ENCODE results near the gene AMFR. TPM values are rescaled to one million over a fixed set of nuclear protein-coding genes. Genes with fewer than 3 reads are reported as not detected.

Gene AMFR
- polyA plus RNA-seq, 1 donor = 42.9 TPM

DNA sequence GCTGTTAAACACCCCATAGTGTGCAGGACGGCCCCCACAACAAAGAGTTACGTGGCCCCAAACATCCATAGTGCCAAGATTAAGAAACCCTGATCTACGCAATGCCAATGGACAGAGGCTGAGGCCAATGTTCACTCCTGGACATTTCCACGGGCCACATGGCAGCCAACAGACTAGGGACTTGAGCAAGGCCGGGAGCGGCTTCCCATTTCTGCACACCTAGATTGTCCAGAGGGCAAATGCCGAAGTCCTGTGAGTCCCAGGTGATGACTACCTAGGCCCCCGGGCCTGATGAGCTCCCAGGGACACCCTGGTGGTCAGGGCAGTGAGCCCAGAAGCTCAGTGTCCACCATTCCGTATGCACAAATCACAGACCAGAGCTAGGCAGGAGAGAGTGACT, 95.5 kb downstream of the AMFR start:
- no peak for DNase-seq

DNA sequence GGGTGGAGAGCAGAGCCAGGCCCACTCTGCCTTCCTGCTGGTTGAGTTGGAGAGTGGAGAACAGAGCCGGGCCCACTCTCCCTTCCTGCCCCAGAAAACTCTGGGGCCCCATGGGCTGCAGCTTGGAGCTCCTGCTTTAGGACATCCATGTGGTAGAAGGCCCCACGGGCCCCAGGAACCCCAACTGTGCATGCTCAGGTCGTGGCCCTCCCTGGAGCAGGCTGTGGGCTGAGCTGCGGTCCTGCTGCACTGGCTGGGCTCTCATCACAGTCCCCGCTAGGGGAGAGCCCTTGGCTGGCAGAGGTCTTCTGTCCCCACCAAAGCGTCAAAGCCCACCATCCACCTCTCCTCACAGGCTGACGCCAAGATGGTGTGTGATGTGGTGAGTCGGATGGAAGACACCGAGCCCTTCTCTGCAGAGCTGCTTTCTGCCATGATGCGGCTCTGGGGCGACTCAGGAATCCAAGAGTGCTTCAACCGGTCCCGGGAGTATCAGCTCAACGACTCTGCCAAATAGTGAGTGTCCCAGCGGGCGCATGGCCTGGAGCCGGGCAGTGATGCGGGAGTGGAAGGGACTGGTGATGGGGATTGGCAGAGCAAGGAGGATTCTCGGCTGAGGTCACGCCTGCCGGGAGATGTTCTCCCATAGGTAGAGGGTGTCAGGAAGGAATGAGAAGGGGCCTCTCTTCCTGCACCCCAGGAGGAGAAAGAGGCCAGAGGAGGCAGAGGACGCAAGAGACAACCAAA, 96.9 kb downstream of the AMFR start:
- DNase-seq = no peak

DNA sequence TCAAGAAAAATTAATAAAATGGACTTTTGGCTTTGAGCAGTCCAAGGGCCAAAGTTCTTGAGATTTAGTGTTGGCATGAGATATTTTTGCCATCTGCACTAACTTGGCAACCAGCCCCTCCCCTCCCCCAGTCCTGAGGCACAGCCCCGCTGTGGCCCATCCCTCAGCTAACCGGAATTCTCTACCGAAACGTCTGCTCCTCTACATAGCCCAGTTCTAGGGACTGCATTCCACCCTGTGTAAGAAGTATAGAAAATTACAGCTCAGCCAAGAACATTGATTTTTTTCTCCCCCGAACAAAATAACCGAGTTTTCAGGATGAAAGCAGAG, 97.5 kb downstream of the AMFR start:
- no peak for DNase-seq

DNA sequence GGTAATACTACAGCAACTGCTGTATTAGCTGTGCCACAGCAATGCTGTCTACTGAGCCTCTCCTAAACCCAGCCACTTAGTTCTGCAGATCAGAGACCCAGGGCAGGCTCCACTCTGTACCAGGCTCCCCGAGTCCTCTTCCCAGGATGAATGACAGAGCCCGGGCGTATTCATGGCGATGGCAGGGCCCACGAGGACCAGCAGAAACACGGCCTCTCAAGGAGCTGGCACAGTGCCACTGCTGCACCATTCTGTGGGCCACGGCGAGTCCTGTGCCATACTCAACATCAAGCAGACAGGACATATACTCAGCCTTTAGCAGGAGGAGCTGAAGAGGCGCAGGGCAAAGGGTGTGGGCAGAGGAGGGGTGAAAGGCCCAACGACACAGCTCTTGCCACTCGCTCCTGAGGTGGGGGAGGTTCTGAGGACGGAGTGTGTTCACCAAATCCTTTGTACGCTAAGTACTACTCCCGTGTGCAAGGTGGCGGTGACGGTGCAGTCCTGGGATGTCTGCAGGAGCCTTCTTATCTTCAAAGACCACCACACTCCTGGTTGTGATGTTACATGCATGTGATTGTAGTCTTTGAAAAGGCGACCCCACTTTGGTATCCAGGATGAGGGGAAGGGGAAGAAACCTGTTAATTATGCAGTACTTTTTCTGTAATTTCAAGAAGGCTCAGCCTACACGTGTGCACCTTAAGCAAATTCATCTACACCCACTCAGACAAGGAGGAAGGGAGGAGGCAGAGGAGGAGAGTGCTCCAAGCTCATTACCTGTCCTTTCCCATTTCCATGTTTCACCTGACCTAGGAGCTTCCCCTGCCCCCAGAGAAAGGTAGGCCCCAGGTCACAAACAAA, 98.0 kb downstream of the AMFR start:
- no peak for DNase-seq

DNA sequence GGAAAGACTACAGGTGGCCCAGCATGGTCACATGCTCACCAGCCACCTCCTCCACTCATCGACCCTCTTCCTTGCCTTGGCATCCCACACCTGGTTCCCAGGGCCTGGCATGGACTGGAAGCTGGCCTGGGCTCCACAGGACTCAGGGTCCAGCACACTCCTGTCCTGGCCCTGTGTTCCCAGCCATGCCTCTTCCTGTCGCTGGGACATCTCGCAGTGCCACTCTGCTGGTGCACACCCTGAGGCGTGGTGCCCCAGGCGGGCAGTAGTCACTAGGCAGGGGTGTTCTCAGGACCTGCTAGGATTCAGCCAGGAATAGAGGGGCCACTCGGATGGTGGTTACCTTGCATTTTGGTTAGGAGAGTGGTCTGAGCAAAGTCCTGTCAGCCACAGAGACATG, 99.4 kb downstream of the AMFR start:
- no peak for DNase-seq

DNA sequence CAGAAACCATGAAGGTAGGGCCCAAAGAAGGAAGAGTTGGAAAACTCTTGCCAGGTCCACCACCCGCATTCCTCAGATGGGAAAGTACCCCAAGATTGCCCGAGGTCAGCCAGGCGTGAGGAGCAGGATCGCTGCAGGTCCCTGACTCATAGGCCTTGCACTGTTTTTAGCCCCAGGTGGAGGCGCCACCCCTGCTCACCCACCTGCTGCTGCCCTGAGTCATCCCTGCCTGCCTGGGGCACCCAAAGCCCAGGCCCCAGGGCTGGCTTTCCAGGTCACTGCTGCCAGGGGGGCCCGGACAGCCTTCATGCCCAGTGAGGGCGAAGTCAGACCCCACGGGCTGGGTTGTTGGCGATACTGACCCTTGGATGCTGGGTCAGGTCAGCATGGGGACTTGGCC, 100.9 kb downstream of the AMFR start:
- no peak for DNase-seq

DNA sequence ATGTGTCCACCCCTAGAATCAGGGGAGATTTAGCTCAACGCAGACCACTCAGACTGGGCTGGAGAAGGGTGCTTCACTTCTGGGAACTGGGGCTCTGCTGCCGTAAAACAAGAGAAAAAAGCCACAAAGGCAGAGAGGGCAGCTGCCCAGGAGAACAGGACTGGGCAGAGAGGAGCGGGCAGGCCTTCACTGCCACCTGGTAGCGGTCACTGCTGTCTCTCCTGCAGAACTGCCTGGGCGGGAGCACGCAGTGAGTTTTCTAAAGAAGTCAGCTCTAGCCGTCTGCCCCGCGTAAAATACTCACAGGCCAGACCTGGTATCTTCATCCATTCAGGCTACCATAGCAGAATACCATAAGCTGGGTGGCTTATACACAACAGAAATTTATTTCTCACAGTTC, 103.8 kb downstream of the AMFR start:
- no peak for DNase-seq

DNA sequence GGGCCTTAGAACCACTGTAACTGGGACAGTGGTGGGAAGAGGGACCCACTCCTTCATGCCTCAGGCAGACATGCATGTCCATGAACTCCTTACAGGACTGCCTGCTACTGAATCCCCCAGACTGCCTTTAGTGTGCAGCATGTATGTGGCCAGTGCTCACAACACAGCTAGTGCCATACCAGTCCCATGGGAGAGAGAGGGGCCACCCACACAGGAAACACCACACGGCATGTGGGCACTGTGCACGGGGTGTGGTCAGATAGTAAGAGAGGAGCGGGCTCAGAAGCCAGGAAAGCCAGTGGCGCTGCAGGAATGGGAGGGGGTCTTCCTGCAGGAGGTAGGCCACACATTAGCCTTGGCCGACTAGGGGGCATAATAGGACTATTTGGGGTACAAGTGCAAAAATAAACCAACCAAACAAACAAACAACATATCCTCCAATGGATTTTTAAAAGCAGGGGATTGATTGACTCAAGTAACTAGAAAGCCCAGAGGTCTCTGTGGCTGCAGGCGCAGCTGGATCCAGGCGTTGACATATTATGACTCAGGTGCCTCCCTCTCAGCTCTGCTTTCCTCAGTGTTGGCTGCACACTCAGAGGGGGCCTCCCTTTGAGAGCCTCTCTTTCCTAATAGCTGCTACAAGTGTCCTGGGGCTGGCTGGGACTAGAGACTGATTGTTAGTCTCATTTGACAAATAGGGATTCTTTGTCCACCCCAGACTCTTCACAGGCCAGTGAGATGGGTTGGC, 104.4 kb downstream of the AMFR start:
- DNase-seq = no peak

DNA sequence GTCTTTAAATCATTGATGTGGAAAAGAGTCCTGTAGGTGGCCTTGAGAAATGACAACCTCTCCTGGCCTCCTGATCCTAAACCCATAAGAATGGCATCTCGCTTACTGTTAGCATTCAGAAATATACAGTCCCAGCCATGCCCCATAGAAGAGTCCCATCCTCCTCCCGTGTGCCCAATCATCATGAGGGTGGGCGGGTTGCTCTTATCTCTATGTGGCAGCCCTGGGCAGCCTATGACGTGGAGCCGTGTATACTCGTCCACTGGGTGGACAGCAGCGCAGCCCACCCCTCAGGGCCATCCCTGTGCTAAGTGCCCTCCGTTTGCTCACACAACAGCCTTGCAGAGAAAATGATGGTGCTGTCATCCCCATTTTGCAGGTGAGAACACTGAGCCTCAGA, 105.3 kb downstream of the AMFR start:
- DNase-seq = no peak

DNA sequence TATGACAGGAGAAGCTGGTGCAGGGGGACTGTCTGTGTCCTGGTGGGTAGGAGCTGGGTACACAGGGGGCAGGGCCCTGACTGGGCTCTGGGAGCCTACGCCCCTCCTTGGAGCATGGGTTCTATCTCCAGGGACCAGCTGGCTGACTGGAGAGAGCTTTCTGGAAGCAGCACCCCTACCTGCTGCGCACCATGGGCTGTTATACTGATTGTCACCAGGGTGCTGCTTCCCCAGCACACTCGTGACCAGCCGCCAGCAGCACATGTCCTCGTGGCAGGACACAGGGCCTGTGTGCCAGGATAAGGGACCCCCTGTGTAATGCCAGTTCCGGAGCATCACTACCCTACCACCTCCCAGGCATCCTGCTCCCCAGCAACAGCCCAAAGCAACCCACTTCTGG, 106.0 kb downstream of the AMFR start:
- DNase-seq = no peak

DNA sequence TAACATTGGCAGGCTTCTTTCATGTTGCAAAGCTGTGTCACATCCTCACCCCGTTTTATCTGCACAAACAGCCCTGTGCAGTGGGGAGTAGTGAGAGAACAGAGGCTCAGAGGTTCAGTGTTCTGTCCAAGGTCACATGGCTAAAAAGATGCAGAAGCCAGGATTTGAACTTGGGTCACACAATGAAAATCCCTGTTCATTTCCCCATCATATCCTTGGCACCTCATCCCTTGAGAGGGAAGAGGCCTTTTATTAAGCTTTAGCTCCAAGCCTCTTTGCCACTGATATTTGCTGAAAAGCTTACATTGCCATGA, 106.6 kb downstream of the AMFR start:
- no peak for DNase-seq

DNA sequence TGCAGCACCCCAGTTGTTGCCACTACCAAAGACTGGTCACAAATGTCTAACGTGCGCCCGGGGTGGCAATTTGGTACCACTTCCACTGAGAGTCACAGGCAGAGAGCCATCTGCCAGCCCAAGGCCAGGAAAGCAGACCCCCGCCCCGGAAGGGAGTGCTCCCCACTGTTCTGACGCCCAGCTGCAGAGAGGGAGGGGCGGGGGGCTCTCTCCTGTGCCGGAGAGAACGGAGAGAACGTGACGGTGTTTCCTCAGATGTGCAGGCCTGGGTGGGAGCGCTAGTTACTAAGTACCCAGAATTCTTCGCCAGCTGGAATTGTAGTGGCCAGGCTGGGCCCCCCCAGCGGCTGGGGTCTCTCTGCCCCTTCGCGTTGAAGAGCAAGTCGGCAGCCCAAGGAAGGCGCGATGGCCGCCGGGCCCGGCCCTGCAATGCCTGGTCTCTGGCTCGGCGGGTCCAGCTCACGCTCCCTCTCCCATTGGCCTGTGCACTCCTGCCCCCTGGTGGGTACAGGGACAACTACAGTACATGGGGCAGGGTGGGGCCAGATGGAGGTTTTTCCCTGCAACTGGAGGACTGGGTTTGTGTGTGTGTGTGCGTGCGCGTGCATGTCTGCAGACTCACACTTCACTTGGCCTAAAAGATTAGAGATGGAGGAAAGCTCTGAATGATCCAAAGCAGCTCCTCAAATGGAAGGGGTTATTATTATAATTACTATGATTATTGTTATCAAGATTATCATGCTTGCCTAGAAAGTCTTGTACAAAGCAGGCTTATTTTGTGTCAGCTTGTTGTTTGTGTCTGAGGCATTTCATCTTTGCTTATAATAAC, 107.1 kb downstream of the AMFR start:
- DNase-seq = peak; percentile 81

DNA sequence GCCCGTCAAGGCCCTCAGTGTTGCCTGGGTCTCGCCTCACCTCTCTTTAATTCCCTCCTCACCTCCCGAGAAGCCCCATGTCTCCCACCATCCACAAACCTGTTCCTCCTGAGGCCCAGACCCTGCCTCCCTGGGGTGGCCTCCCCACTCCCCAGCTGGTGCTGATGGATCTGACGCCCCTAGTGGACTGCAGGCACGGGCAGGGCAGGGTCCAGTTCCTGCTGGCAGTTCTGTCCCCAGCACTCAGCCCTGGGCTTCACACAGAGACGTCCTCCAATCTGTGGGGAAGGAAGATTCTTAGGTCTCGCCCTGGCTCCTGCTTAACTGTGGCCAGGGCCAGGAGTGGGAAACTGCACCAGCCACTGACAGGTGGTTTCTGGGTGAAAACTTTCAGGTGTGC, 108.8 kb downstream of the AMFR start:
- no peak for DNase-seq

DNA sequence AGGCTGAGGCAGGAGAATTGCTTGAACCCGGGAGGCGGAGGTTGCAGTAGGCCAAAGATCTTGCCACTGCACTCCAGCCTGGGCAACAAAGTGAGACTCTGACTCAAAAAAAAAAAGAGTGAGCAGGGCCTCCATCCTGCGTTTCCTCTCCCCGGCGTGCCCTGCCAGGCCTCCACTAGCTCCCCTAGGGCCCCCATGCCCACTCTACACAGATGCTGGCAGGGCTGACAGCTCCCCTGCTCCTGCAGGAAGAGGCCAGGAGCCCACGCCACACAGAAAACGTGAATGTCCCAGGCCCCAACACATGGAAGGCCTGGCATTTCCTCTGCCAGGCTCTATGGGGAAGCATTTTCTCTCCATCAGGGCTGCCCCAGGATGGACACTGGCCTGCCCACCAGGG, 109.4 kb downstream of the AMFR start:
- no peak for DNase-seq

DNA sequence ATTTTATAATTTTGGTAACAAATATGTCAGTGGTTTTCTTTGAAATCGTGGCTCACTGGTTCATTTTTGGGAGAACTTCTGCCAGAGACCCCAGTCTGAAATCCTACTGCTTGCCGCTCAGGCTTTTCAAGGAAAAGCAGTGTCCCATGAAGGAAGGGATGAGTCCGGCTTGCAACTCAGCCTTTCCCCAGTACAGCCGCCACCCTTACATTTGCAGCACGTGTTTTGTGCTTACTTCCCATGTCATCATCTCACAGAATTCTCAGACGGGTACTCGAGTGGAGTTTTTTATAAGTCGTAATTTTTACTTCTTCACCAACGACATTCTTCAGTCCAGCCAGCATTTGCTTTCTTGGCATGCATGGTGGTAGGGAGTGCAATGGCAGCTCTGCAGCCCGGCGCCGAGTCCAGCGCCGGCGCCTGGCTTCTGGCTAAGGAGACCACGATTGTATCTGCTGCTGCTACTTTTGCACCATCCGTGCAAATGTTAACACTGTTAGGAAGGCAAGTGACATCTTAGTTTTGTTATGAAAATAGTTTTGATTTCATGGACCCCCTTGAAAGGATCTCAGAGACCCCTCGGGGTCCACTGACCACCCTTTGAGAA, 111.0 kb downstream of the AMFR start:
- no peak for DNase-seq

DNA sequence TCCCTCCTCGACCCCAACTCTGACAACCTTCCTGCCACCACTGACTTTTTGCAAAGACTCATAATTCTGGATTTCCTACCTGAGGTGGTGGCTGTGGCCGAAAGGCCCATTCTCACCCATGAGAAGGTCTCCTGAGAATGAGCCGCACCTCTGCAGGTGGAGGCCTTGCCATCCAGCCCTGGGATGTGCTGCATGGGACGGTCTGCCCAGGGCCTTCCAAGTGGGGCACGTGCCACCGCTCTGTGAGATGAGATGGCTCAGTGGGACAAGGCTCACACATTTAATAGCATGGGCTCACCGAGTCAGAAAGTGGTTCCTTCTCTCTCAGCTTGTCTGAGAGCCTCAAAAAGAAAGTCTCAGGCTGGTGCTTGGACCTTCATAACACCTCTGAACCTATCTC, 112.8 kb downstream of the AMFR start:
- no peak for DNase-seq

DNA sequence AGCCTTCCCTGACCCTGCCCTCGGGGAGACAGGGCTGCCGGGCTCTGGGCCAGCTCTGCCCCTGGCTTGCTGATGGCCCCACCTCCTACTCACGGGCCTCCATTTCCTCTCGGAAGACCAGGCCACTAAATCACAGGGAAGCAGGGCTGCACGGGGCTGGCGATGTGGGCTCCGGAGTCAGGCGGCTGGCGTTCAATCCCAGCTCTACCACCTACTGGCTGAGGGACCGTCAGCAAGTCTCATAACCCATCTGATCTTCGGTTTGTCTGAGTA, 113.4 kb downstream of the AMFR start:
- DNase-seq = no peak

Other genes starting within 250 kb of the AMFR start
- 1.3 TPM for gene GNAO1, start 234.1 kb downstream of the AMFR start, polyA plus RNA-seq (ENCODE audit: insufficient read length)
- 51.2 TPM for gene NUDT21, start 25.8 kb upstream of the AMFR start, polyA plus RNA-seq (ENCODE audit: insufficient read length)
- 36.5 TPM for gene OGFOD1, start 26.0 kb upstream of the AMFR start, polyA plus RNA-seq (ENCODE audit: insufficient read length)
- gene BBS2, start 94.5 kb upstream of the AMFR start, polyA plus RNA-seq (ENCODE audit: insufficient read length) = 42.9 TPM
- gene MT4, start 139.5 kb upstream of the AMFR start, polyA plus RNA-seq (ENCODE audit: insufficient read length) = not detected
- 8.7 TPM for gene MT3, start 164.0 kb upstream of the AMFR start, polyA plus RNA-seq (ENCODE audit: insufficient read length)
- gene MT2A, start 183.0 kb upstream of the AMFR start, polyA plus RNA-seq (ENCODE audit: insufficient read length) = 26.9 TPM
- 21.1 TPM for gene MT1E, start 200.2 kb upstream of the AMFR start, polyA plus RNA-seq (ENCODE audit: insufficient read length)
- 1.9 TPM for gene MT1M, start 207.1 kb upstream of the AMFR start, polyA plus RNA-seq (ENCODE audit: insufficient read length)
- not detected for gene MT1A, start 213.1 kb upstream of the AMFR start, polyA plus RNA-seq (ENCODE audit: insufficient read length)
- not detected for gene MT1B, start 226.3 kb upstream of the AMFR start, polyA plus RNA-seq (ENCODE audit: insufficient read length)
- 1.4 TPM for gene MT1F, start 232.4 kb upstream of the AMFR start, polyA plus RNA-seq (ENCODE audit: insufficient read length)
- gene MT1G, start 242.5 kb upstream of the AMFR start, polyA plus RNA-seq (ENCODE audit: insufficient read length) = not detected
- gene MT1H, start 244.3 kb upstream of the AMFR start, polyA plus RNA-seq (ENCODE audit: insufficient read length) = not detected